T-helper 22 cell (primary cell): ENCODE measurements around the gene CELF2.
"Not testable (repeated sequence)": the region's sequence is repeated elsewhere in the genome, so short reads cannot be mapped to it uniquely, and the experiment has no call there.

Source experiments
- DNase-seq: peaks from one replicate; pipeline ENCODE4 v3.0.0-alpha.2; 2020; ENCODE audit warnings: low read depth

CELF2 gene

GRCh38 chr10:11176746-11177145 lies 159.1 kb downstream of the CELF2 start:
- no peak for DNase-seq

GRCh38 chr10:11177381-11177780 lies 159.7 kb downstream of the CELF2 start:
- no peak for DNase-seq

- DNase-seq, result no peak
Measured at GRCh38 chr10:11177926-11178471, 160.3 kb downstream of the CELF2 start.

- peak; percentile 91 for DNase-seq
Measured at GRCh38 chr10:11178606-11179515, 161.2 kb downstream of the CELF2 start.

- DNase-seq, result no peak
Measured at GRCh38 chr10:11179516-11180105, 161.9 kb downstream of the CELF2 start.

- DNase-seq, result peak; percentile 71
Measured at GRCh38 chr10:11180228-11180627, 162.6 kb downstream of the CELF2 start.

GRCh38 chr10:11181978-11182377 lies 164.3 kb downstream of the CELF2 start:
- DNase-seq, result no peak

- DNase-seq, result no peak
Measured at GRCh38 chr10:11183015-11183414, 165.3 kb downstream of the CELF2 start.

- DNase-seq, result no peak
Measured at GRCh38 chr10:11184093-11184492, 166.4 kb downstream of the CELF2 start.

GRCh38 chr10:11185128-11185665 lies 167.5 kb downstream of the CELF2 start:
- DNase-seq, result not testable (repeated sequence)

- no peak for DNase-seq
Measured at GRCh38 chr10:11186374-11186773, 168.7 kb downstream of the CELF2 start.

- DNase-seq, result no peak
Measured at GRCh38 chr10:11189582-11190376, 172.1 kb downstream of the CELF2 start.

GRCh38 chr10:11191190-11191589 lies 173.5 kb downstream of the CELF2 start:
- DNase-seq, result no peak

GRCh38 chr10:11191678-11192077 lies 174.0 kb downstream of the CELF2 start:
- no peak for DNase-seq

GRCh38 chr10:11192304-11193000 lies 174.8 kb downstream of the CELF2 start:
- DNase-seq, result no peak

- DNase-seq, result no peak
Measured at GRCh38 chr10:11193001-11193551, 175.4 kb downstream of the CELF2 start.

GRCh38 chr10:11194859-11195586 lies 177.4 kb downstream of the CELF2 start:
- no peak for DNase-seq

GRCh38 chr10:11195623-11196022 lies 178.0 kb downstream of the CELF2 start:
- no peak for DNase-seq

- DNase-seq, result no peak
Measured at GRCh38 chr10:11197266-11197712, 179.6 kb downstream of the CELF2 start.

- no peak for DNase-seq
Measured at GRCh38 chr10:11197878-11198277, 180.2 kb downstream of the CELF2 start.
